OCI-LY7 (cell line): ENCODE results near the gene RAB35. TPM values are rescaled to one million over a fixed set of nuclear protein-coding genes. Genes with fewer than 3 reads are reported as not detected.

Experiments used
- BruUV-seq: library from RNA; stranded (reverse); fragments of 400-500 nt; replicated peaks from 2 replicates; lab custom pipeline; 2021; lab: Mats Ljungman, UMichigan
- CTCF ChIA-PET: fragments of 300-600 bp; sonication (Branson Sonifier 250); formaldehyde crosslinking; loops from one replicate; lab custom pipeline; 2022; ENCODE audit warnings: antibody characterized with exemption; ENCODE audit not compliant: unreplicated experiment; lab: Charles Lee
- POLR2A ChIA-PET: fragments of 300-600 bp; sonication (Branson Sonifier 250); formaldehyde crosslinking; loops from one replicate; lab custom pipeline; 2022; ENCODE audit warnings: antibody characterized with exemption; lab: Charles Lee
- DNase-seq: peaks from one replicate; pipeline ENCODE4 v3.0.0-alpha.2; 2015; ENCODE audit warnings: low spot score
- H2AFZ ChIP-seq: fragments of 200-600 bp; sonication (generic), shearing (Covaris generic); 2 replicates; pipeline ENCODE4 v1.6.1; 2014; ENCODE audit warnings: mild to moderate bottlenecking, antibody characterized with exemption, low read length, moderate library complexity
- H3K27ac ChIP-seq: fragments of 200-600 bp; sonication (generic); 2 replicates; pipeline ENCODE4 v1.5.1; 2014; ENCODE audit warnings: mixed run types, low read depth, mild to moderate bottlenecking, moderate library complexity, low read length, inconsistent platforms; ENCODE audit not compliant: poor library complexity, severe bottlenecking
- H3K36me3 ChIP-seq: fragments of 200-600 bp; sonication (generic); 2 replicates; pipeline ENCODE4 v1.6.1; 2014; ENCODE audit warnings: mild to moderate bottlenecking, antibody characterized with exemption, low read length, moderate library complexity, mixed read lengths; ENCODE audit not compliant: insufficient read depth
- H3K4me1 ChIP-seq: fragments of 200-600 bp; sonication (generic); 2 replicates; pipeline ENCODE4 v1.5.1; 2014; ENCODE audit warnings: mild to moderate bottlenecking, low read length; ENCODE audit not compliant: insufficient read depth, poor library complexity, severe bottlenecking
- H3K4me2 ChIP-seq: fragments of 200-600 bp; sonication (generic); 2 replicates; pipeline ENCODE4 v1.6.1; 2014; ENCODE audit warnings: mild to moderate bottlenecking, low read length
- H3K4me3 ChIP-seq: fragments of 200-600 bp; sonication (generic); 2 replicates; pipeline ENCODE4 v1.5.1; 2014; ENCODE audit warnings: mild to moderate bottlenecking, low read depth, low read length; ENCODE audit not compliant: poor library complexity, severe bottlenecking
- H3K79me2 ChIP-seq: fragments of 200-600 bp; sonication (generic); 2 replicates; pipeline ENCODE4 v1.6.1; 2016; ENCODE audit warnings: low read depth, mild to moderate bottlenecking, low read length, moderate library complexity, mixed read lengths; ENCODE audit not compliant: insufficient read depth
- H3K9me2 ChIP-seq: fragments of 200-600 bp; sonication (generic); 2 replicates; pipeline ENCODE4 v1.6.1; 2016; ENCODE audit warnings: mild to moderate bottlenecking, low read length, mixed read lengths; ENCODE audit not compliant: insufficient read depth
- H3K9me3 ChIP-seq: fragments of 200-600 bp; sonication (generic); 2 replicates; pipeline ENCODE4 v1.6.1; 2014; ENCODE audit warnings: mild to moderate bottlenecking, mixed run types, low read length, mixed read lengths
- H4K20me1 ChIP-seq: fragments of 200-600 bp; sonication (generic); 2 replicates; pipeline ENCODE4 v1.6.1; 2014; ENCODE audit warnings: mild to moderate bottlenecking, antibody characterized with exemption, low read length, moderate library complexity, mixed read lengths; ENCODE audit not compliant: insufficient read depth
- EZH2phosphoT487 ChIP-seq: fragments of 200-600 bp; sonication (generic); IDR thresholded peaks from 2 replicates; pipeline ENCODE4 v1.6.1; 2018; ENCODE audit warnings: low read depth, borderline replicate concordance, mild to moderate bottlenecking, mixed run types, antibody characterized with exemption, low read length, moderate library complexity, mixed read lengths
- intact Hi-C: fragments of 100-400 bp; cut with micrococcal nuclease; formaldehyde crosslinking; loops from one replicate; pipeline ENCODE4 v1.10.0; 2022; ENCODE audit not compliant: unreplicated experiment
- total RNA-seq, 2 experiments: library from RNA; depleted of rRNA in 1 of 2; stranded (reverse); fragments of >200 nt in 1 of 2; shearing (Covaris generic) in 1 of 2; gene quantifications; 2 replicates each; pipeline ENCODE4 v1.2.3, GENCODE V29; 2014 to 2022
- TF ChIP-seq, protein P1 (sequence below): fragments of 200-600 bp; sonication (generic); conservative IDR thresholded peaks from 2 replicates; pipeline ENCODE4 v1.5.1; 2014; ENCODE audit warnings: mild to moderate bottlenecking, antibody characterized with exemption, low read length, moderate library complexity, mixed read lengths

The RAB35 gene
- total RNA-seq, 2 experiments from 2014 or later: 42.2 to 85.9 TPM

DNA sequence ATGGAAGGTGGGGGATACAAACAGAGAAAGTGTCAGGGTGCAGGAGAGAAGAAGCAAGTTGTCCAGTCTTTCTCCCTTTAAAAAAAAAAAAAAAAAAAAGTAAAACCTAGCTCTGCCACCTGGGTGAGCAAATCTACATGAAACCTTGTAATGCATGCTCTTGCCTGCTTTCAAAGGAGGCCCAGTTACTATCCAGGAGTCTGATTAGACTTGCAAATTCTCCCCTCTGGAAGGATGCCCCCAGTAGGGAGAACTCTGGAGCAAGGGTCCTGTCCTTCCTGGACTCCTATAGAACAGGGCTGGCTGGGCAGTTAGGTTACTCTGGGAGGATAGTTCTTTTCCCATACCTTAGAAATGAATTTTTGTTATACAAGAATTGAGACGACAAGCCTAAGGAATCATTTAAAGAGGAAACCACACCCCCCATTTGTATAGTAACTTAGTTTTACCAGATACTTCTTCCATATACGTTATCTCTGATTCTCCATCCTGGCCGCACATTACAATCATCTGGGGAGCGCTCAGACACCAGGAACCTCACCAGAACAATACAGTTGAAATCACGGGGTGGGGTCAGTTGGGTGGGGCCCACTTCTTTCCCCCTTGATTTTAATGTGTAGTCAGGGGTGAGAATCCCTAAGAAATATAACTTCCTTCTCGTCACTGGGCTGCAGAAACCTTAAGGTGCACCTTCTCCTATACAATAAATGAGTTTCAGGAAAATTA is 30.5 kb downstream of the RAB35 start:
- H3K4me2 ChIP-seq: peak overlapping the region; percentile 78
- peak overlapping the region; percentile 17 for H3K27ac ChIP-seq
- no peaks in the 10 kb centered on the region for H4K20me1 ChIP-seq
- no peaks in the 10 kb centered on the region for H3K79me2 ChIP-seq
- no peaks in the 10 kb centered on the region for H3K9me2 ChIP-seq
- ChIA-PET CTCF (no interaction called here), POLR2A (interaction anchor here (0.5 to 1.1 kb wide), 4 partner anchors 59 to 154 kb away, joined by 3 to 5 read pairs (median 4); partner anchors contain the start of gene BICDL1)
- no peak for TF ChIP-seq EZH2phosphoT487
- TF ChIP-seq, protein P1, sequence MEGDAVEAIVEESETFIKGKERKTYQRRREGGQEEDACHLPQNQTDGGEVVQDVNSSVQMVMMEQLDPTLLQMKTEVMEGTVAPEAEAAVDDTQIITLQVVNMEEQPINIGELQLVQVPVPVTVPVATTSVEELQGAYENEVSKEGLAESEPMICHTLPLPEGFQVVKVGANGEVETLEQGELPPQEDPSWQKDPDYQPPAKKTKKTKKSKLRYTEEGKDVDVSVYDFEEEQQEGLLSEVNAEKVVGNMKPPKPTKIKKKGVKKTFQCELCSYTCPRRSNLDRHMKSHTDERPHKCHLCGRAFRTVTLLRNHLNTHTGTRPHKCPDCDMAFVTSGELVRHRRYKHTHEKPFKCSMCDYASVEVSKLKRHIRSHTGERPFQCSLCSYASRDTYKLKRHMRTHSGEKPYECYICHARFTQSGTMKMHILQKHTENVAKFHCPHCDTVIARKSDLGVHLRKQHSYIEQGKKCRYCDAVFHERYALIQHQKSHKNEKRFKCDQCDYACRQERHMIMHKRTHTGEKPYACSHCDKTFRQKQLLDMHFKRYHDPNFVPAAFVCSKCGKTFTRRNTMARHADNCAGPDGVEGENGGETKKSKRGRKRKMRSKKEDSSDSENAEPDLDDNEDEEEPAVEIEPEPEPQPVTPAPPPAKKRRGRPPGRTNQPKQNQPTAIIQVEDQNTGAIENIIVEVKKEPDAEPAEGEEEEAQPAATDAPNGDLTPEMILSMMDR: no peak
- H3K4me1 ChIP-seq: peaks cover 23% of the 10 kb centered on the region
- no peaks in the 10 kb centered on the region for H3K9me3 ChIP-seq
- peak; percentile 27 for DNase-seq
- peak overlapping the region; percentile 53 for H3K4me3 ChIP-seq
- peaks cover 17% of the 10 kb centered on the region for H3K36me3 ChIP-seq
- intact Hi-C loops: loop anchor here (2.0 to 10.0 kb wide), 2 partner anchors 31 to 179 kb away; partner anchors contain the start of genes PXN and RAB35
- BruUV-seq: no TSS peak
- H2AFZ ChIP-seq: peak overlapping the region; percentile 82; the same call in 1 of the 2 replicates

- Histone ChIP-seq H3K36me3 (peaks cover 7% of the 10 kb centered on the region), H3K4me2 (no peak overlapping the region), H3K79me2 (no peaks in the 10 kb centered on the region), H3K4me3 (no peak overlapping the region), H4K20me1 (no peaks in the 10 kb centered on the region), H2AFZ (no peak overlapping the region), H3K4me1 (peaks cover 11% of the 10 kb centered on the region), H3K9me2 (no peaks in the 10 kb centered on the region), H3K9me3 (no peaks in the 10 kb centered on the region), H3K27ac (no peak overlapping the region)
- ChIA-PET CTCF (interaction anchor here (0.7 kb wide), 1 partner anchor 9 kb away, joined by 3 read pairs; no protein-coding TSS in a partner anchor), POLR2A (interaction anchor here (0.6 to 0.7 kb wide), 3 partner anchors 12 to 354 kb away, joined by 3 to 6 read pairs (median 3); no protein-coding TSS in a partner anchor)
- intact Hi-C loops: loop anchor here (10.0 kb wide), 1 partner anchor 183 kb away; the partner anchor contains the start of gene PXN
- BruUV-seq: no TSS peak
- TF ChIP-seq, protein P1: no peak
- no peak for TF ChIP-seq EZH2phosphoT487
- no peak for DNase-seq
Measured at GRCh38 chr12:120081641-120082040, 34.9 kb downstream of the RAB35 start.
